H1 (cell line): ENCODE results near the gene CLDN6. TPM values are rescaled to one million over a fixed set of nuclear protein-coding genes. Genes with fewer than 3 reads are reported as not detected.

Experiments used
- E2F6 ChIP-seq: IDR thresholded peaks from 2 replicates; pipeline ENCODE4 v1.6.1; 2012; ENCODE audit warnings: inconsistent platforms
- POLR2AphosphoS5 ChIP-seq: IDR thresholded peaks from 2 replicates; pipeline ENCODE4 v1.6.1; 2011; ENCODE audit warnings: low read depth, low read length
- polyA plus RNA-seq, 7 experiments: library from polyadenylated mRNA; depleted of rRNA in 3 of 7; stranded (reverse) in 5 of 7; unstranded in 2 of 7; fragments of >200 nt in 5 of 7; fragments of 200-250 nt in 2 of 7; gene quantifications; 1 replicate in 5 of 7; 2 replicates in 1 of 7; 4 replicates in 1 of 7; pipeline versions ENCODE4 v1.2.1 to v1.2.3, GENCODE V29; 2011 to 2013; ENCODE audit warnings: missing spikeins in 2 of 7, mixed read lengths in 2 of 7
- total RNA-seq: library from RNA; stranded (reverse); fragmentation: NEBNext Ultra II Directional; extraction: Animal tissue kit (Norgen Biotek cat#: 25700); gene quantifications from 2 replicates; pipeline ENCODE4 v1.2.1, GENCODE V29; 2021

The CLDN6 gene
- total and polyA plus RNA-seq, 2 of the 8 experiments (the other 6 are each of a cell fraction or from before 2014, with no cell fraction given) = 747 to 1,115 TPM

- no peak for TF ChIP-seq E2F6
- TF ChIP-seq POLR2AphosphoS5 = no peak
- TF ChIP-seq, all 59 proteins: peak for 0
Observed at GRCh38 chr16:3051494-3051893, 33.5 kb upstream of the CLDN6 start (continued).
